Measurements from ENCODE around the gene C1orf210.

GRCh38 chr1:43256675-43257570 lies 28.5 kb downstream of the C1orf210 start:
- TF ChIP-seq CTCF (IDR thresholded peaks at IDR 0.05) = no peak
- no peak for TF ChIP-seq POLR2AphosphoS5 (IDR thresholded peaks at IDR 0.05; ENCODE audit: insufficient read depth in 1 of 2, low read depth in 1 of 2)
- TF ChIP-seq POLR2A (IDR thresholded peaks at IDR 0.05) = no peak
